A549 (cell line): ENCODE results near the gene ZBTB20.

Source experiments
- BHLHE40 ChIP-seq: IDR thresholded peaks from 2 replicates; pipeline ENCODE4 v1.6.1; 2012; ENCODE audit warnings: low read depth, low read length, inconsistent platforms
- CHD4 ChIP-seq: fragments of 200-600 bp; sonication (generic); IDR thresholded peaks from 2 replicates; pipeline ENCODE4 v1.6.1; 2016; ENCODE audit warnings: antibody characterized with exemption, mild to moderate bottlenecking, borderline replicate concordance
- EP300 ChIP-seq, 2 experiments: fragments of >200 bp; sonication (Bioruptor Twin); formaldehyde crosslinking; IDR thresholded peaks; 2 replicates in 1 of 2; 3 replicates in 1 of 2; pipeline ENCODE4 v1.6.1; 2016 to 2017
- ESRRA ChIP-seq: fragments of 150-350 bp; IDR thresholded peaks from 2 replicates; pipeline ENCODE4 v1.6.1; 2014; ENCODE audit warnings: mild to moderate bottlenecking, low read length, borderline replicate concordance
- FOSL2 ChIP-seq, 2 experiments: fragments of 450-650 bp in 1 of 2; fragments of >200 bp in 1 of 2; sonication (Bioruptor Twin) in 1 of 2; formaldehyde crosslinking; IDR thresholded peaks; 2 replicates each; pipeline versions ENCODE4 v1.5.0 to v1.6.1; 2016 to 2020; ENCODE audit warnings: mild to moderate bottlenecking in 1 of 2, moderate library complexity in 1 of 2
- MAZ ChIP-seq: fragments of 150-350 bp; IDR thresholded peaks from 2 replicates; pipeline ENCODE4 v1.6.1; 2014; ENCODE audit warnings: antibody characterized with exemption, low read depth, low read length, borderline replicate concordance
- POLR2A ChIP-seq: IDR thresholded peaks from 2 replicates; pipeline ENCODE4 v1.6.1; 2012; ENCODE audit warnings: mild to moderate bottlenecking, low read length
- RCOR1 ChIP-seq: fragments of 150-350 bp; IDR thresholded peaks from 2 replicates; pipeline ENCODE4 v1.6.1; 2014; ENCODE audit warnings: antibody characterized with exemption, low read length, low read depth
- SMC3 ChIP-seq: fragments of >200 bp; sonication (Bioruptor Twin); formaldehyde crosslinking; IDR thresholded peaks from 3 replicates; pipeline ENCODE4 v1.6.1; 2018; ENCODE audit warnings: inconsistent platforms
- TP53 ChIP-seq: fragments of 250-450 bp; sonication (Bioruptor Pico); IDR thresholded peaks from 2 replicates; pipeline ENCODE4 v1.5.0; 2021; ENCODE audit warnings: mild to moderate bottlenecking, moderate library complexity
- TF ChIP-seq, protein P1 (sequence below): fragments of >200 bp; sonication (Bioruptor Twin); formaldehyde crosslinking; IDR thresholded peaks from 3 replicates; pipeline ENCODE4 v1.5.1; 2016
- TF ChIP-seq, protein P2 (sequence below): IDR thresholded peaks from 2 replicates; pipeline ENCODE4 v1.6.1; 2012
- TF ChIP-seq, protein P3 (sequence below): fragments of 200-600 bp; sonication (generic); IDR thresholded peaks from 2 replicates; pipeline ENCODE4 v1.6.1; 2016; ENCODE audit warnings: antibody characterized with exemption, mild to moderate bottlenecking, moderate library complexity
- TF ChIP-seq, protein P4 (sequence below): fragments of 150-350 bp; IDR thresholded peaks from 2 replicates; pipeline ENCODE4 v1.6.1; 2014; ENCODE audit warnings: low read depth, mild to moderate bottlenecking, low read length

DNA sequence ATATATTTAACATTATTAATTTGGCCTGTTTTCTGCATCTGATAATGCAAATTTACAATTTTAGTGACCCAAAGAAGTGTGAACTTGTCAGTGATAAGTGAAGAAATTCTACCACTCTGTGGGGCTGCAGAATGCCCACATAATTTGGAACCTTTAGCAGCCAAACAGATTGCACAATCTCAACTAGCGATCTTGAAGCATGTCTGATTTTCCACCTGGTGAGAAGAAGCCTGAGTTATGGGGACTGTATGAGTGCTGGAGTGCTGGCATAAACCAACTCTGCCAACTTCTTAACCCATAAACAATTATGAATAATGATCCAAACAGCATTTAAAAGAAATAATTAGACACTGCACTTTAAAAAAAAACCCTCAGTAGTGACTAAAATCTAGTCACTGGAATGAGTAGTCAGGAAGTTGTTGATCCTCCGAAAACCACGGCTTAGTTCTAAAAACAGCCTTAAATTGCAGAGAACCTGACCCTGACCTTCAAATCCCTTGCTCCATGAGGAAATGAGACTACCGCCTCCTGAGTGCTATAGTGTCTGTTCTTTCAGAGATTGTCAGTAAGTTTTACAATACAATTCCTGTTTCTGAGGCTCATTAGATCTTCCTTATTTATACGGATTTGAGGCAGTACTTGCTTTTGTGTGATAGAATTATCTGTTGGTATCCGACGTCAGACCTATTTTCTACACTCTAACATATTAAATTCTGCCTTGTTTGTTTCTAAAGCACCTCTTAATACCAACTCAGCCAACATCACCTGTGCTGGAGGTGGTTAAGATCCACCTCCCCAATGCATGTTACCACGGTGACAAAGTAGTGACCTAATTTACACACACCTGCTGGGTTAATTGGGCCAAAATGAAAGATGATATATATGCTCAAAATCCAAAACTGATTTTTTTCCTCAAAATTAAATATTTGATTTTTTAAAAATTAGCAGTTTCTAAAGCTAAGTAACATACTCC lies 267.7 kb downstream of the ZBTB20 start:
- TF ChIP-seq, protein P1, sequence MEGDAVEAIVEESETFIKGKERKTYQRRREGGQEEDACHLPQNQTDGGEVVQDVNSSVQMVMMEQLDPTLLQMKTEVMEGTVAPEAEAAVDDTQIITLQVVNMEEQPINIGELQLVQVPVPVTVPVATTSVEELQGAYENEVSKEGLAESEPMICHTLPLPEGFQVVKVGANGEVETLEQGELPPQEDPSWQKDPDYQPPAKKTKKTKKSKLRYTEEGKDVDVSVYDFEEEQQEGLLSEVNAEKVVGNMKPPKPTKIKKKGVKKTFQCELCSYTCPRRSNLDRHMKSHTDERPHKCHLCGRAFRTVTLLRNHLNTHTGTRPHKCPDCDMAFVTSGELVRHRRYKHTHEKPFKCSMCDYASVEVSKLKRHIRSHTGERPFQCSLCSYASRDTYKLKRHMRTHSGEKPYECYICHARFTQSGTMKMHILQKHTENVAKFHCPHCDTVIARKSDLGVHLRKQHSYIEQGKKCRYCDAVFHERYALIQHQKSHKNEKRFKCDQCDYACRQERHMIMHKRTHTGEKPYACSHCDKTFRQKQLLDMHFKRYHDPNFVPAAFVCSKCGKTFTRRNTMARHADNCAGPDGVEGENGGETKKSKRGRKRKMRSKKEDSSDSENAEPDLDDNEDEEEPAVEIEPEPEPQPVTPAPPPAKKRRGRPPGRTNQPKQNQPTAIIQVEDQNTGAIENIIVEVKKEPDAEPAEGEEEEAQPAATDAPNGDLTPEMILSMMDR = no peak
- TF ChIP-seq, protein P2, sequence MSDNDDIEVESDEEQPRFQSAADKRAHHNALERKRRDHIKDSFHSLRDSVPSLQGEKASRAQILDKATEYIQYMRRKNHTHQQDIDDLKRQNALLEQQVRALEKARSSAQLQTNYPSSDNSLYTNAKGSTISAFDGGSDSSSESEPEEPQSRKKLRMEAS = no peak
- TF ChIP-seq SMC3 (no peak), TP53 (CRISPR knock-in tag) (no peak), POLR2A (no peak), ESRRA (no peak), EP300 (IDR thresholded peaks at IDR 0.05) (no peak), MAZ (no peak), BHLHE40 (no peak), RCOR1 (no peak), FOSL2 (IDR thresholded peaks at IDR 0.05) (no peak), FOSL2 (CRISPR knock-in tag; IDR thresholded peaks at IDR 0.05) (no peak), CHD4 (no peak)
- TF ChIP-seq, protein P3, sequence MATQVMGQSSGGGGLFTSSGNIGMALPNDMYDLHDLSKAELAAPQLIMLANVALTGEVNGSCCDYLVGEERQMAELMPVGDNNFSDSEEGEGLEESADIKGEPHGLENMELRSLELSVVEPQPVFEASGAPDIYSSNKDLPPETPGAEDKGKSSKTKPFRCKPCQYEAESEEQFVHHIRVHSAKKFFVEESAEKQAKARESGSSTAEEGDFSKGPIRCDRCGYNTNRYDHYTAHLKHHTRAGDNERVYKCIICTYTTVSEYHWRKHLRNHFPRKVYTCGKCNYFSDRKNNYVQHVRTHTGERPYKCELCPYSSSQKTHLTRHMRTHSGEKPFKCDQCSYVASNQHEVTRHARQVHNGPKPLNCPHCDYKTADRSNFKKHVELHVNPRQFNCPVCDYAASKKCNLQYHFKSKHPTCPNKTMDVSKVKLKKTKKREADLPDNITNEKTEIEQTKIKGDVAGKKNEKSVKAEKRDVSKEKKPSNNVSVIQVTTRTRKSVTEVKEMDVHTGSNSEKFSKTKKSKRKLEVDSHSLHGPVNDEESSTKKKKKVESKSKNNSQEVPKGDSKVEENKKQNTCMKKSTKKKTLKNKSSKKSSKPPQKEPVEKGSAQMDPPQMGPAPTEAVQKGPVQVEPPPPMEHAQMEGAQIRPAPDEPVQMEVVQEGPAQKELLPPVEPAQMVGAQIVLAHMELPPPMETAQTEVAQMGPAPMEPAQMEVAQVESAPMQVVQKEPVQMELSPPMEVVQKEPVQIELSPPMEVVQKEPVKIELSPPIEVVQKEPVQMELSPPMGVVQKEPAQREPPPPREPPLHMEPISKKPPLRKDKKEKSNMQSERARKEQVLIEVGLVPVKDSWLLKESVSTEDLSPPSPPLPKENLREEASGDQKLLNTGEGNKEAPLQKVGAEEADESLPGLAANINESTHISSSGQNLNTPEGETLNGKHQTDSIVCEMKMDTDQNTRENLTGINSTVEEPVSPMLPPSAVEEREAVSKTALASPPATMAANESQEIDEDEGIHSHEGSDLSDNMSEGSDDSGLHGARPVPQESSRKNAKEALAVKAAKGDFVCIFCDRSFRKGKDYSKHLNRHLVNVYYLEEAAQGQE = no peak
- TF ChIP-seq, protein P4, sequence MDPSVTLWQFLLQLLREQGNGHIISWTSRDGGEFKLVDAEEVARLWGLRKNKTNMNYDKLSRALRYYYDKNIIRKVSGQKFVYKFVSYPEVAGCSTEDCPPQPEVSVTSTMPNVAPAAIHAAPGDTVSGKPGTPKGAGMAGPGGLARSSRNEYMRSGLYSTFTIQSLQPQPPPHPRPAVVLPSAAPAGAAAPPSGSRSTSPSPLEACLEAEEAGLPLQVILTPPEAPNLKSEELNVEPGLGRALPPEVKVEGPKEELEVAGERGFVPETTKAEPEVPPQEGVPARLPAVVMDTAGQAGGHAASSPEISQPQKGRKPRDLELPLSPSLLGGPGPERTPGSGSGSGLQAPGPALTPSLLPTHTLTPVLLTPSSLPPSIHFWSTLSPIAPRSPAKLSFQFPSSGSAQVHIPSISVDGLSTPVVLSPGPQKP = no peak
